Mesendoderm (in vitro differentiated cells): Measurements from ENCODE around the gene ZCCHC8.
"Not testable (repeated sequence)": the region's sequence is repeated elsewhere in the genome, so short reads cannot be mapped to it uniquely, and the experiment has no call there.

ENCODE experiments used
- DNase-seq: peaks from one replicate; pipeline ENCODE4 v3.0.0; 2013
- H2AK5ac ChIP-seq: 2 replicates; pipeline ENCODE4 v1.6.1; 2013; ENCODE audit warnings: low read length, inconsistent platforms
- H2BK120ac ChIP-seq: 2 replicates; pipeline ENCODE4 v1.6.1; 2013; ENCODE audit warnings: low read depth, mild to moderate bottlenecking, low read length, moderate library complexity, mixed read lengths
- H2BK15ac ChIP-seq: replicated peaks from 2 replicates; pipeline ENCODE4 v1.6.1; 2013; ENCODE audit warnings: low read depth, mild to moderate bottlenecking, moderate library complexity
- H2BK5ac ChIP-seq: 2 replicates; pipeline ENCODE4 v1.6.1; 2013; ENCODE audit warnings: low read length, inconsistent platforms
- H3K18ac ChIP-seq: 2 replicates; pipeline ENCODE4 v1.6.1; 2013; ENCODE audit warnings: mild to moderate bottlenecking, low read length, mixed read lengths
- H3K23ac ChIP-seq: one replicate; pipeline ENCODE4 v1.6.1; 2013; ENCODE audit warnings: low read length
- H3K27ac ChIP-seq: 2 replicates; pipeline ENCODE4 v1.5.1; 2013; ENCODE audit warnings: low read depth, mild to moderate bottlenecking, inconsistent platforms, low read length, moderate library complexity
- H3K27me3 ChIP-seq: 2 replicates; pipeline ENCODE4 v1.6.1; 2013; ENCODE audit warnings: low read length, control low read depth, mild to moderate bottlenecking, inconsistent platforms; ENCODE audit not compliant: insufficient read depth, poor library complexity
- H3K36me3 ChIP-seq: 2 replicates; pipeline ENCODE4 v1.6.1; 2013; ENCODE audit warnings: low read length, inconsistent platforms; ENCODE audit not compliant: control insufficient read depth, insufficient read depth
- H3K4ac ChIP-seq: one replicate; pipeline ENCODE4 v1.6.1; 2013; ENCODE audit warnings: low read depth, mild to moderate bottlenecking, low read length, moderate library complexity
- H3K4me1 ChIP-seq: 2 replicates; pipeline ENCODE4 v1.6.1; 2013; ENCODE audit warnings: low read depth, low read length, inconsistent platforms; ENCODE audit not compliant: control insufficient read depth
- H3K4me2 ChIP-seq: 2 replicates; pipeline ENCODE4 v1.6.1; 2013; ENCODE audit warnings: low read length
- H3K4me3 ChIP-seq: 2 replicates; pipeline ENCODE4 v1.5.1; 2013; ENCODE audit warnings: mild to moderate bottlenecking, low read length
- H3K56ac ChIP-seq: one replicate; pipeline ENCODE4 v1.6.1; 2013; ENCODE audit warnings: low read length
- H3K79me1 ChIP-seq: 2 replicates; pipeline ENCODE4 v1.6.1; 2013; ENCODE audit warnings: low read length, inconsistent platforms
- H3K79me2 ChIP-seq: 2 replicates; pipeline ENCODE4 v1.6.1; 2013; ENCODE audit warnings: mild to moderate bottlenecking, low read length; ENCODE audit not compliant: control insufficient read depth, insufficient read depth
- H3K9ac ChIP-seq: 2 replicates; pipeline ENCODE4 v1.6.1; 2013; ENCODE audit warnings: low read length, inconsistent platforms
- H4K5ac ChIP-seq: one replicate; pipeline ENCODE4 v1.6.1; 2013; ENCODE audit warnings: low read length
- H4K8ac ChIP-seq: one replicate; pipeline ENCODE4 v1.6.1; 2013; ENCODE audit warnings: low read depth, mild to moderate bottlenecking, control low read depth, low read length, moderate library complexity
- WGBS: extraction: QIAGEN DNeasy Blood & Tissue Kit; methylation state at CpG from one replicate; pipeline ENCODE4 v1.1.7; 2013; ENCODE audit warnings: low lambda C conversion rate, missing lambda C conversion rate; ENCODE audit not compliant: insufficient coverage; ENCODE audit errors: extremely low coverage; 5-methylcytosine and 5-hydroxymethylcytosine counted together

ZCCHC8 gene

GRCh38 chr12:122435186-122435585 lies 65.5 kb downstream of the ZCCHC8 start:
- H2AK5ac ChIP-seq: no peak overlapping the region
- H3K79me1 ChIP-seq: no peaks in the 10 kb centered on the region
- no peak overlapping the region for H2BK120ac ChIP-seq

DNA sequence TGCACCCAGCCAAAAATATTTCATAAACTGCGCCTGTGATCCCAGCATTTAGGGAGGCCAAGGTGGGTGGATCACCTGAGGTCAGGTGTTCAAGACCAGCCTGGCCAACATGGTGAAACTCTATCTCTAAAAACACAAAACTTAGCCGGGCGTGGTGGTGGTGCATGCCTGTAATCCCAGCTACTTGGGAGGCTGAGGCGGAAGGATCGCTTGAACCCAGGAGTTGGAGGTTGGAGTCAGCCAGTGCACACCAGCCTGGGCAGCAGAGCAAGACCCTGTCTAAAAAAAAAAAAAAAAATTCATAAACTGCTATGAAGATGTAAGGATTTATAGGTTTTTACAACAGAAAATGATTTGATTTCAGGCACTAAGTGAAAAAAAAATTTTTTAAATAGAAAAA lies 71.7 kb downstream of the ZCCHC8 start:
- not testable (repeated sequence) for H2BK120ac ChIP-seq, H3K4me3 ChIP-seq, H3K36me3 ChIP-seq, H3K9ac ChIP-seq, H4K5ac ChIP-seq, H3K56ac ChIP-seq, H2BK15ac ChIP-seq, H2AK5ac ChIP-seq, H3K4ac ChIP-seq, H3K4me2 ChIP-seq, H3K27ac ChIP-seq, H3K23ac ChIP-seq, H3K79me1 ChIP-seq, H4K8ac ChIP-seq, H3K27me3 ChIP-seq, H3K79me2 ChIP-seq, DNase-seq, H3K18ac ChIP-seq, H2BK5ac ChIP-seq, H3K4me1 ChIP-seq
- no CpG with 5 or more reads among the region's 5 CpGs for WGBS

More at GRCh38 chr12:122435186-122435585, 65.5 kb downstream of the ZCCHC8 start:
- no peak overlapping the region for H4K8ac ChIP-seq
- H3K18ac ChIP-seq: no peak overlapping the region
- H3K27me3 ChIP-seq: no peaks in the 10 kb centered on the region
- no peak overlapping the region for H3K9ac ChIP-seq
- H3K56ac ChIP-seq: no peak overlapping the region
- no peak overlapping the region for H2BK15ac ChIP-seq
- H3K23ac ChIP-seq: no peak overlapping the region
- no peak overlapping the region for H3K4ac ChIP-seq
- no peak overlapping the region for H3K4me3 ChIP-seq
- WGBS: no CpG with 5 or more reads among the region's 4 CpGs
- H3K4me2 ChIP-seq: no peak overlapping the region
- DNase-seq: no peak
- H4K5ac ChIP-seq: no peak overlapping the region
- no peak overlapping the region for H3K27ac ChIP-seq
- H3K36me3 ChIP-seq: no peaks in the 10 kb centered on the region
- H3K79me2 ChIP-seq: no peaks in the 10 kb centered on the region
- H2BK5ac ChIP-seq: no peak overlapping the region
- H3K4me1 ChIP-seq: no peaks in the 10 kb centered on the region

GRCh38 chr12:122427403-122427802 lies 73.3 kb downstream of the ZCCHC8 start:
- Histone ChIP-seq H3K23ac (no peak overlapping the region), H3K4me2 (no peak overlapping the region), H3K18ac (no peak overlapping the region), H4K8ac (no peak overlapping the region), H3K4me3 (no peak overlapping the region), H3K4me1 (no peaks in the 10 kb centered on the region), H3K36me3 (no peaks in the 10 kb centered on the region), H3K79me1 (no peaks in the 10 kb centered on the region), H3K9ac (no peak overlapping the region), H3K56ac (no peak overlapping the region), H2BK120ac (no peak overlapping the region), H3K4ac (no peak overlapping the region), H2AK5ac (no peak overlapping the region), H3K79me2 (no peaks in the 10 kb centered on the region), H2BK5ac (no peak overlapping the region), H3K27ac (no peak overlapping the region), H2BK15ac (no peak overlapping the region), H4K5ac (no peak overlapping the region), H3K27me3 (no peaks in the 10 kb centered on the region)
- WGBS: no CpG with 5 or more reads among the region's 9 CpGs
- DNase-seq: no peak

DNA sequence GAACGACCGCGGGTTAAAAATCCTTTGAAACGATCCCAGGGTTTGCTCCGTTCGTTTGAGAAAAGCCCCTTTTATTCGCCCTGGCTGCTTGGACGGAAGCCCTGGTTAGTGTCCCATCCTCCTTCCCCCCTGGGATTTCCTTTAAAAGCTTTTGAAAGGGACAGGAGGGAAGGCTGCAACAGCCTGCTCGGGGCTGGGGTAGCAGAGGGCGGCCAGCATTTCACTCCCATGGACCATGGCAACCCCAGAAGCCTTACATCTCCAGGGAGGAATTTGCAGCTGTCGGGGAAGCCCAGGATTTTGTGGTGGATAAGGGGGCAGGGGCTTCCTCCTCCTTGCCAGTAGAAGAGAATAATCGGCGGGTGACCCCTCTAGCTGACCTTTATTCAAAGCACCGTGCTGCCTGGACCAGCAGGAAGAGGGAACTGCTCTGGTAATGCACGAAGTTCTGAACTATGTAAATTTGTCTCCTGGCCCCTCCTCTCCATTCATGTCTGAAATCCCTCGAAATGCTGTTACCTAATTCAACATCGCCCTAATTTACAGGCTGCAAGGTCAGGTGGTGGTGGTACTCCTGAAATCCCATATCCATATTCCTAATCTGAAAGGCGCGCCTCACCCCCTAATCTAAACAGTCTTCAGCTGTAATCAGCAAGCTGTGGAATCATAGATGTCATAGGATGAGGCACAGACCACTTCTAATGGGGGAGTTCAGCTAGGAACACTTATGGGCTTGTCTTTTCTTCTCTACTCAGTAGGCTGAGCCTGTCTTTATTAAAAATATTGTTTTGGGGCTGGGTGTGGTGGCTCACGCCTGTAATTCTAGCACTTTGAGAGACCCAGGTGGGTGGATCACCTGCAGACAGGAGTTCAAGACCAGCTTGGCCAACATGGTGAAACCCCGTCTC lies 77.2 kb downstream of the ZCCHC8 start:
- H3K27ac ChIP-seq: peak overlapping the region; percentile 96
- no peaks in the 10 kb centered on the region for H3K36me3 ChIP-seq
- peak overlapping the region; percentile 100 for H3K4ac ChIP-seq
- peak overlapping the region; percentile 91 for H3K9ac ChIP-seq
- H4K8ac ChIP-seq: no peak overlapping the region
- DNase-seq: peak; percentile 78
- H2AK5ac ChIP-seq: no peak overlapping the region
- H3K79me2 ChIP-seq: peaks cover 18% of the 10 kb centered on the region
- H3K23ac ChIP-seq: no peak overlapping the region
- H2BK5ac ChIP-seq: peak overlapping the region; percentile 87
- H2BK15ac ChIP-seq: no peak overlapping the region
- peaks cover 7% of the 10 kb centered on the region for H3K79me1 ChIP-seq
- H4K5ac ChIP-seq: no peak overlapping the region
- H3K27me3 ChIP-seq: no peaks in the 10 kb centered on the region
- peak overlapping the region; percentile 57 for H3K4me3 ChIP-seq
- H3K18ac ChIP-seq: peak overlapping the region; percentile 100
- no CpG with 5 or more reads among the region's 21 CpGs for WGBS
- H3K56ac ChIP-seq: peak overlapping the region; percentile 94
- H3K4me1 ChIP-seq: no peaks in the 10 kb centered on the region
- peak overlapping the region; percentile 99 for H3K4me2 ChIP-seq
- no peak overlapping the region for H2BK120ac ChIP-seq

GRCh38 chr12:122422730-122423257 lies 77.9 kb downstream of the ZCCHC8 start:
- WGBS: no CpG with 5 or more reads among the region's 39 CpGs
- Histone ChIP-seq H2BK5ac (peak overlapping the region; percentile 87), H2AK5ac (no peak overlapping the region), H4K8ac (peak overlapping the region; percentile 78), H2BK15ac (no peak overlapping the region), H3K9ac (peak overlapping the region; percentile 91), H3K79me1 (peaks cover 7% of the 10 kb centered on the region), H3K4ac (peak overlapping the region; percentile 100), H3K4me1 (no peaks in the 10 kb centered on the region), H3K79me2 (peaks cover 21% of the 10 kb centered on the region), H2BK120ac (no peak overlapping the region), H3K27ac (peak overlapping the region; percentile 96), H3K36me3 (no peaks in the 10 kb centered on the region), H3K27me3 (no peaks in the 10 kb centered on the region), H3K23ac (no peak overlapping the region), H3K56ac (peak overlapping the region; percentile 94), H3K18ac (peak overlapping the region; percentile 100), H3K4me3 (peak overlapping the region; percentile 57), H4K5ac (no peak overlapping the region), H3K4me2 (peak overlapping the region; percentile 99)
- DNase-seq: peak; percentile 87
